Stimulated activated CD4-positive, alpha-beta T cell treated with anti-CD3 and anti-CD28 coated beads, Interleukin-2, amount 100 ng/mL, for 4 hours (primary cell): Measurements from ENCODE around the gene CLIC3.
"Not testable (repeated sequence)": the region's sequence is repeated elsewhere in the genome, so short reads cannot be mapped to it uniquely, and the experiment has no call there.

Source experiments
- DNase-seq: peaks from one replicate; pipeline ENCODE4 v3.0.0-alpha.2; 2020; ENCODE audit warnings: low read depth

CLIC3 gene

DNA sequence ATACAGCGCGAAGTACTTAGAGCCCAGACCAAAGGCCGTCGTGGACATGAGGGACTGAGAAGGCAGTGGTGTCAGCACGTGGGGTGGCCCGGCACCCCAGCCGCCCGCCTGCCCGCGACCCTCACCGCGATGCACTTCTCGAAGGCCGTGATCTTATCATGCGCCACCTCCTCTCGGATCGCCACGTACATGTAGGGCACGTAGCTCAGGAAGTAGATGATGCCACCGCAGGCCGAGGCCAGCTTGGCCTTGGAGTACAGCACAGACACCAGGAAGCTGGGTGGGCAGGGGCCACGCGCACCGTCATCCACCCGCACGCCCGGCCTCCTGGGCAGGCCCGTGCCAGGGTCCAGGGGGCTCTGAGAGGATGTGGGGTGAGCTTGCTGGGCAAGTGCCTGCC lies 20.7 kb upstream of the CLIC3 start:
- DNase-seq, result no peak

DNA sequence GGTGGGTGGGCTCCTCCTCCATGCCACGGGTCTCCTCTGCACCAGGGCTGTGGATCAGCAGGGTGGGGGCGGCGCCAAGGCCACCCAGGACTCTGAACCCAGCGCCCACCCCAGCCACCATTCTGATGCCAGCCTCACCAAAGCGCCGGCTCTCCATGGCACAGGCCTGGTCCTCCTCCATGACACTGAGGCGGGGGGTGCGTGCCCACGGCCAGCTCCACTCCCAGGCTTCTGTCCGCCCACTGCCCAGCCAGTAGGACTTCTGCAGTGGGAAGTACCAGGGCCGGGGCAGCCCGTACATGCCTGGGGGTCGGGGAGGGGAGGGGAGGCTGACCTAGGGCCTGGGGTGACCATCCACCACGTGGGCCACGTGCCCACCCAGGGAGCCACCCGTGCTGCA lies 20.1 kb upstream of the CLIC3 start:
- no peak for DNase-seq

DNA sequence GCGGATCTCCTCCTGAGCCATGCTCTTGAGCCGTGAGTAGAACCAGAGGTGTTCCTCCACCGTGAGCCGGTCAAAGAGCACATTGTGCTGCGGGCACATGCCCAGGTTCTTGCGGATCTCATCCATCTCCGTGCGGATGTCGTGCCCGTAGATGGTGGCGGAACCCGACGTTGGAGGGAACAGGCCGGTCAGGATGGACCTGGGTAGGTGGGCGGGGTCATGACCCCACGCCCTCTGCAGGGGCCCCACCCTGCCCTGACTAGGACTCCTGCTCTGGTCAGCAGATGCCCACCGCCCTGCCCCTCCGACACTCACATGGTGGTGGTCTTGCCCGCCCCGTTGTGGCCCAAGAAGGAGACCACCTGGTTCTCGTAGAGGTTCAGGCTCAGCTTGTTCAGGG lies 19.6 kb upstream of the CLIC3 start:
- no peak for DNase-seq

DNA sequence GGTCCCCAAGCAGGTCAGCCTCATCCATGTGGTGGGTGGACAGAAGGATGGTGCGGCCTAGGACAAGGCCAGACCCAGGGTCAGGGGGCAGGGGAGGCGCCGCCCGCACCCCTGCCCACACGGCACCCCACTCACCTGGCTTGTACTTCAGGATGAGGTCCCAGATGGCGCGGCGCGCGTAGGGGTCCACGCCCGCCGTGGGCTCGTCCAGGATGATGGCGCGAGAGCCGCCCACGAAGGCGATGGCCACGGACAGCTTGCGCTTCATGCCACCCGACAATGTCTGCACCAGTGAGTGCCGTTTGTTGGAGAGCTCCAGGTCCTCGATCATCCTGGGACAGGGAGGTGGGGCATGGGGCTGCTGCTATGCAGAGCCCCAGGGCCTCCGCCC lies 19.2 kb upstream of the CLIC3 start:
- DNase-seq, result no peak

DNA sequence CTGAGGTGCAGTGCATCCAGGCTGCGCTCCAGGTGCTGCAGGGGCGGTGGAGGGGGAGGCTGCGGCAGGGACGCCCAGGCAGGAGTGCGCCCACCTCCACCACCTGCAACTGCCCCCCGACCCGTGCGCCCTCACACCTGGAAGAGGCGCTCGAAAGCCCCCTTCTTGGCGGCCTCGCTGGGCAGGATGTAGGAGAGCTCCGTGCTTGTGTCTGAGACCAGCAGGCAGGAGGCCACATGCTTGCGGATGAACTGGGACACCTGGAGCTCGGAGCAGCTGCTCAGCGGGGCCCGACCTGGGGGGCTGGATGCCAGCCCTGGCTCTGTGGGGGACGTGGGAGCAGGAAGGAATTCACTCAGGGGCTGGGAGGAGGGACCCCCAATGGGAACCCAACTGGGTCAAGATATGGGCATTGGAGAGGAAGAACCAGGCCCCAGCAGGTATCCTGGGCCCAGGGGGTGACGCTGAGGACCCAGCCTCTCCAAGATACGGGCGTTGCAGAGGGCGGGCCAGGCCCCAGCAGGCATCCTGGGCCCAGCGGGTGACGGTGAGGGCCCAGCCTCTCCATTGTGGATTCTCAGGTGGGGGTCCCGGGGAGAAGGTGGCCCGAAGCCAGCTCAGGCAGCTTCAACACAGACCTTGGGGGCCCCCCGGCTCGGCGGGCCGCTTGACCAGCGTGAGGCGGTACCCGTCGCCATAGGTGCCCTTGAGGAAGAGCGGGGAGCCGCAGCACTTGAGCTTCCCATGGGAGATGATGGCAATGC lies 18.6 kb upstream of the CLIC3 start:
- DNase-seq, result no peak

DNA sequence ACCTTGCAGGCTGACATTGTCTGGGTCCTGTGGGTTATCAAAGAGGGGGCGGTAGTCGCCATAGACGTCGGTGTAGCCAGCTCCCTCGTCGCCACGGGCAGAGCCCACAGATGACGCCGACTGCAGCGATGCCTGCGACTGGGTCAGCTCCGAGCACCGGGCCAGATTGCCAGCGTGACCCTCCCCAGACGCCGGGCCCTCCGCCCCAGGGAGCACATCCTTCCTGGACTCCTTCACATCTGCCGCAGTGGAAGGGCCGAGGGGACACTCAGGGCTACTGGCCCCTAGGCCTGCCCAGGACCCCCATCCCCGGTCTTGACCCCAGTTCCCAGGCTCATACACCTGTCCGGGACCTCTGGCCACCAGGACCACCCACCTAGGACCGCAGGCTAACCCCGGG lies 17.8 kb upstream of the CLIC3 start:
- no peak for DNase-seq

DNA sequence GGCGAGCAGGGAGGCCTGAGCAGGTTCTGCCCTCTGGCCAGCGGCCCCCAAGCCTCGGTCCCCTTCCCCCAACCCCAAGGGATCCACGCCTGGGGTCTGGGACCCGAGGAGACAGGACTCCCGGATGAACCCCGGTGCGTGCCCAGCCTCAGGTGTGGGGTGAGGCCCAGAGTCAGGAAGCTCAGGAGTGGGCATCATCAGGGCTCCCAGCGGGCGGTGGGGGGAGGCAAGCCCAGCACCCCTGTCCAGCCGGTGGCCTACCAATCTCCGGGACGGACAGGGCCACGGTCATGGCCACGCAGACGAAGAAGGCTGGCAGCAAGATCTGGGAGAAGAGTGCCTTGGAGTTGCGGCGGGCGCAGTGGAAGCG lies 17.2 kb upstream of the CLIC3 start:
- no peak for DNase-seq

DNA sequence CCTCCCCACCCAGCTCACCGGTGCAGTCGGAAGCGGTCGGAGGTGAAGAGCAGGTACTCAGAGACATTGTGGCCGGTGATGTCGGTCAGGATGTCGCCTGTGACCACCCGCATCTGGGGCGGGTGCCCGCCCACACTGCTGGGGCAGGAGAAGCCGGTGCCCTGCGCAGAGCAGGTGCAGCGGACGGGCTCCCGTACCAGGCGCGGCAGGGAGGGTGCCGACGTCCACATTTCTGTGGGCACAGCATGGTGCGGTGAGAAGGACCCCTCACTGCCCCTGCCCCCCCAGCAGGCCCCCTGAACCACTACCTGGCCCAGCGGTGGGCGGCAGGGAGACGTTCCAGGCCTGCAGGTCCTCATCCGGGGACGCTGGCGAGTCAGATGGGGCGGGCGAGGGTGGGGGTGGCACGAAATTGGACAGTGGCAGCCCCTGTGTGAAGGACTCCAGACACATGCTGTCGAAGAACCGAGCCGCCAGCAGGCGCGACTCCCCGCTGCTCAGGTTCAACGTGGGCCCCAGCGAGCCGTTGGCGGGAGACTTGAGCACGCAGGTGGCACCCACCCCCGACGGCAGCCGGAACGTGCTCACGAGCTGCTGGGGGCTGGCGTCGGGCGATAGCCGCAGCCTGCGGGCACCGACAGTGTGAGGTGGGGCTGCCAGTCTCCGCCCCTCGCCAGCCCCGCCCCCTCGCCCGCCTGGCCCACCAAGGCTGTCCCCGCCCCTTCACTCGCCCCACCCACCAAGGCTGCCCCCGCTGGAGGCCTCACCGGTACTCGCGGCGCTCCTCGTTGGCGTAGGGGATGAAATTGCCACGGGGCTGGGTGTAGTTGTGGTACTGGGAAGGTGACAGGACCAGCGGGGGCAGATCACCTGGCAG lies 16.6 kb upstream of the CLIC3 start:
- no peak for DNase-seq

DNA sequence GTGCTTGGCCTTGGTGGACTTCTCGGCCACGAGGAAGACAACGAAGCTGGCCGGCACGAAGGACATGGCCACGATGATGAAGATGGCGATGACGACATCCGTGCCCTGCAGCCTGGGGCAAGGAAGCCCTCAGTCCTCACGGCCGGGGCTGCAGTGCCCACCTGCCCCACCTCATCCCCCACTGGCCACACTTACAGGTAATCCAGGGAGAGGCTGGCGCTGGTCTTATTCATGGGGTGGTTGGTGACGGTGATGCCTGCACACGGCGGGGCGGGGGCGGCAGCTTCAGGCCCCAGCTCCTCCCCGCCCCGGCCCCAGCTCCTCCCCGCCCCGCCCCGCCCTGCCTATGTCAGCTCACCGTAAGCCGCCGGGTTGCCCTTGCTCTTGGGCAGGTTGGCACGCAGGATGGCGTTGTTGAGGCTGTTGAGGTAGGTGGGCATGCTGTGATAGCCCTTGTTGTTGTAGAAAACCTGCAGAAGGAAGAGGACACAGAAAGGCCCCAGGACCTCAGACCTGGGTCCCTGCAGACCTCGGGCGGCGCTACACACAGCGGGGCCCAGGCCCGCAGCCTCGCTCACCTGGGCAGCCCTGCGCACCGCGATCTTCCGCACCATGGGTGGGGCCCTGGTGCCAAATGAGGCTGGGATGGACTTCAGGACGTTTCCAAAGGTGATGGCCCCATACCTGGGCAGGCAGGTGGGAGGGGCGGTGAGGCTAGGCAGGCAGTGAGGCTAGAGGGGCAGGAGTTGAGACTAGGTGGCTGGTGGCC lies 15.7 kb upstream of the CLIC3 start:
- no peak for DNase-seq

DNA sequence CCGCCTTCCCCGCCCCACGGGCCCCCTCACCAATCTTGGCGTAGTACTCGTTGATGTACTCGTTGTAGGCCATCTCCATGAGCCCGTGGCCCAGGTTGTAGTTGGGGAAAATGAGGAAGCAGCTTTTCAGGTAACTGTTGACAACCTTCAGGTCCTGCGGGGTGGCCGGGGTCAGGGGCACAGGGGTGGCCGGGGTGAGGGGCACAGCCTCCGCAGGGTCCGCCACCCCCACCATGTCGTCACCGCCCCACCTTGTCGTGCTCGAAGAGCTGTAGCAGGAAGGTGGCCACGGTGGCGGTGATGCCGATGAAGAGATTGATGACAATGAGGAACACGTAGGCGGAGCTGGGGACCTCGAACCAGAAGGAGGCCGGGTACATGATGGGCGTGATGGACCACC lies 14.8 kb upstream of the CLIC3 start:
- DNase-seq, result no peak

DNA sequence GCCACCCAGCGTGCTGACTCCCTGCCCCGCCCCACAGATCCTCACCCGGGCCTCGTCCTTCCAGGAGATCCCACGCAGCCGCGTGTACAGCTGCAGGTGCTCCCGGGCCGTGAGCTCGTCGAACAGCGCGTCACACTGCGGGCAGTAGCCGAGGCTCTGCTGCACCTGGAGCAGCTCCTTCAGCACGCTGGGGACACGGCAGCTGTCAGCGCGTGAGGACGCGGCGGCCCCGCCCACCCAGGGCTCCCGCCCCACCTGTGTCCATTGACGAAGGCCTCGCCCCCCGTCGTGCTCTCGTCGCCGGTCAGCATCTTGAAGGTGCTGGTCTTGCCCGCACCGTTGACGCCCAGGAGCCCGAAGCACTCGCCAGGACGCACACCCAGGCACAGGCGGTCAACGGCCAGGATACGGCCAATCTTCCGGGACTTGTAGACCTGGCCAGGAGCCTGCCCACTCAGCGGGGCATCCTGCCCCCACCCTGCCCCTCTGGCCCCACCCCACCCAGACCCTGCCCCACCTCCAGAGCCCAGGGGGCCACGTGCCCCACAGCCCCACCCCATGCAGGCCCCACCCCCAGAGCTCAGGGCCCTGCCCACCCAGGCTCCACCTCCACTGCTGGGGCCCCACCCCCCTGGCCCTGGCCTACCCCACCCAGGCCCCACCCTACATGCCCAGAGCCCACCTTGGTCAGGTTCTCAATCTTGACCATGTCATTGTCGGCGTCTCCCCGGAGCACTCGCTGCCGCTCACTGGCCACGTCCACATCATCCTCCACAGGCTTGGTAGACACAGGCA lies 13.8 kb upstream of the CLIC3 start:
- DNase-seq, result no peak

DNA sequence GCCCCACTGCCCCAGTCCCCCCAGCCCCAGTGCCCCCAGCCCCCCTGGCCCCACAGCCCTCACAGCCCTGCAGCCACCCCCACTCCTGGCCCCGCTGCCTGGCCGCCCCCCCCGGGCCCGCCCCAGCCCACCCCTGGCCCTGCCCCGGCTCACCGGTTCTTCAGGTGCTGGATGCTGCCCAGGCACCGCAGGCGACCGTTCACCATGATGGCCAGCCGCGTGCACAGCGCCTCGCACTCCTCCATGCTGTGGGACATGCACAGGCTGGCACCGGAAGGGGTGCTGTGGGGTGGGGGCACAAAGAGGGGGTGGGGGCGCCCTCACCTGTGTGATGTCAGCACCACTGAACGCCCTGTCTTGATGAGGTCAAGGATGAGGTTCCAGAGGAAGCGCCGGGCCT lies 12.8 kb upstream of the CLIC3 start:
- no peak for DNase-seq

DNA sequence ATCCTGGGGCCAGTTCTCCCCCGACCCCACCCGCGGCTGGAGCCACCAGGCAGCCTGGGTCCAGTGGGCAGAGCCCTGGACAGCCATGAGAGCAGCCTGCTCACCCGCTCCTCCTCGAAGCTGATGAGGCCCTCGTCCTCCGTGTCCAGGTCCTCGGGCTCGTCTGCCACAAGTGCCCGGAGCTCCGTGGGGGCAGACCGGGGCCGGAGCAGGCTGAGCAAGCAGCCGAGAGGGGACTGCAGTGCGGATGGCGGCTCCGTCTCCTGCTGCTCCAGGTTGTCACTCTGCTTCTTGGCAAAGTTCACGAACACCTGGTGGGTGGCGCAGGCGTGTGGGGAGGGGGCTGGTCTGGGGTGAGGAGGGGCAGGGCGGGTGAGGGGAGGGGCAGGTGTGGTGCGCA lies 11.9 kb upstream of the CLIC3 start:
- no peak for DNase-seq

DNA sequence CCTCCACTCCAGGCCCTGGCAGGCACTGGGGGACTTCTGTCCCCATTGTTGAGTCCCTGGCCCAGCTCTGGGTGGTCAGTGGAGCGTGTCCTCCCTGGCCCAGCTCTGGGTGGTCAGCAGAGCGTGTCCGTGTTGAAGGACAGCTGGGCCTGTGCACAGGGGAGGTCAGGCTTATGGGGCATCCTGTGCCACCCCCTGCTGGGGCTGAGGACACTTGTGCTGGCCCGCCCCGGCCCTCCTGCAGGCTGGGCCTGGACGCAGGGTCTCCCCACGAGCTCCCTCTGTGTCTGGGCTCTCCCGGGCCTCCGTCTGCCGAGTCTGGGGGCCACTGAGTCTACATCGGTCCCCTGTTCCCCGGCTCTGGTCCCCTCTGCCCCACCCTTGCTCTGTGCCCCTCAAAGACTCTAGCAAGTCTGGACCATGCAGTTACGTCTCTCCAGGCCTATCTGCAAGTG lies 11.5 kb upstream of the CLIC3 start:
- no peak for DNase-seq

DNA sequence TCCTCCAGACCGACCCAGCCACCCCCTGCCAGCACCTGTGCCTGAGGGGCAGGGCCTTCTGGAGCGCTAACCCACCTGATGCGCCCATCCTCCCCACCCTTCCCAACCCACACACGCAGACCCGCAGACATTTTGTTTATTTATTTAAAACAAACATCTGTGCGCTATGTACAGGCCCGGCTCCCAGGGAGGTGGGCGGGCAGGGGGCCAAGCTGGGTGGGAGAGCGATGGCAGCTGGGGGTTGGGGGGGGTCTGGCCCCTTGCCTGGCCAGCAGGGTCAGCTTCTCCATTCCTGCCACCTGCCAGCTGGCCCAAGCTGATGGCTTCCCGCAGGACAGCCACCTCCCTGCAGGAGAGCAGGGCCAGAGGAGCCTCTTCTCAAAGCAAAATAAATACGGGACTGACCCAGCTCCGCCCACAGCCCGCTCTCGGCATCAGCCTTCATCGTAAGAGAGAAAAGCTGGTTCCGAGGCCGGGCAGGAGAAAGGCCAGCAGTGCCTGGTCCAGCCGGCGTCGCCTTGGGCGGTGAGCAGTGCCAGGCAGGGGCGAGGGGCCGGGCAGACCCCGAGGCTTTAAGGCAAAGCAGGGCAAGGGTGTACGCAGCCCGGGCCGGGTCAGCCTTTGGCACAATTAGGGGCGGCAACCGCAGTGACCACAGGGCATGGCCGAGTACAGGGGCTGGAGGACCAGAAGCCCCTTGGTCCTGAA lies 10.9 kb upstream of the CLIC3 start:
- DNase-seq, result no peak

DNA sequence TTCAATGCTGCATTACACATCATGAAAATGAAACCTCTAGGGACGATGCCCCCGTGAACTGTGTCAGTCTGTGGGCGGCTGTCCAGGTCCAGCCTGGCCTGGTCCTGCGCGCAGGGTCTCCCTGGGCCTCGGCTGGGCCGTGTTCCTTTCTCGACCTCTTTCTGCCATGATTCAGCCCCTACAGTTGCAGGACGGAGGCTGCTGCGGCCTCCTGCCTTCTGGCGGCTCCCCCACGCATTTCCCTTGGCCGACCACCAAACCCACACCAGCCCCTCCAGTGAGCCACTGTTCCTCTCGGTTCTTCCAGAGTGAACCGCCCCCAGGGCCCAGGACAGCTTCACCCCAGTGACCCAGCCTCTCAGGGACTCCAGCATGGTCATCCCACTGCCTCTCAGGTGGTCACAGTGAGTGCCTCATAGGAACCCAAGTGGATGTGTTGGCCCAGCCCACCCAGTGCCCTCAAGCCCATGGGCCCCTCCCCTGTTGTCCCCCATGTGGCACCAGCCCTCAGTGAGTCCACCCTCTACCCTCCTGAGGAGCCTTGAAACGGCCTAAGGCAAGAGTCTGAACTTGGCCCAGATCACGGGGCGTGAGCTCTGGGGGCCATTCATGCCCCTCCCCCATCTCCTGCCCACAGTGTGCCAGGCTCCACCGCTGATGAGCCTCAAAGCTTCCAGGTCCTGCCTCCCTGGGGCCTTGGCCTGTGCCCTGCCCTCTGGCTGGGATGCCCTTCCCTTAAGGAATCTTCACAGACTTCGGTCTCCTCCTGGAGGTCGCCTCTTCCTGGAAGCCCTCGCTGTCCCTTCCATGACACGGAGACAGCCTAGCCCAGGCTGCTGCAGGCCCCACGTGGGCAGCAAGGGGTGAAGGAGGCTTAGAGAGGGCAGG lies 10.0 kb upstream of the CLIC3 start:
- DNase-seq, result no peak

DNA sequence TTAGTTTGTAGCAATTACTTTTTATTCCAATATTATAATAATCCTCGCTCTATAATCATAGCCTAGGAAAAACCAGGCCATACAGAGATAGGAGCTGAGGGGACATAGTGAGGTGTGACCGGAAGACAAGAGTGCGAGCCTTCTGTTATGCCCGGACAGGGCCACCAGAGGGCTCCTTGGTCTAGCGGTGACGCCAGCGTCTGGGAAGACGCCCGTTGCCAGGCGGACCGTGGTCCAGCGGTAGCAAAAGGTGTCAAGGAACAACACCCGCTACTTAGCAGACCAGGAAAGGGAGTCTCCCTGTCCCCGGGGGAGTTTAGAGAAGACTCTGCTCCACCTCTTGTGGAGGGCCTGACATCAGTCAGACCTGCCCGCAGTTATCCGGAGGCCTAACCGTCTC lies 7.9 kb upstream of the CLIC3 start:
- not testable (repeated sequence) for DNase-seq

DNA sequence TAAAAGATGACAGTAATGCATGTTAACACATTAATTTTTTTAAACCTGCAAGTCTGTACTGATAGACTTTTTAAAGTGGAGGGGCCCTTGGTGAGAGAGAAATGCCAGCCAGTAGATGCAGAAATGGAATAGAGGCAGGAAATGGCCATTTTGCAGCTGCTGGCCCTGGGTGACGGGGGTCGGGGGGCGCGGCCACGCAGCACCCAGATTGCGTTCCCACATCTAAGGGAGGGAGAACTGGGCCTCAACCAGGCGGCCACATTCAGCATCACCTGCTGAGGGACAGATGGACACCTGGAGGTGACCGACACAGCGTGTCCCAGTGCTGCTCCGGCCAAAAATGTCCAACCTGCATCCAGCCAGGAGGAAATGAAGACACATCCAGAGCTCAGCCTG lies 6.3 kb upstream of the CLIC3 start:
- DNase-seq, result no peak

DNA sequence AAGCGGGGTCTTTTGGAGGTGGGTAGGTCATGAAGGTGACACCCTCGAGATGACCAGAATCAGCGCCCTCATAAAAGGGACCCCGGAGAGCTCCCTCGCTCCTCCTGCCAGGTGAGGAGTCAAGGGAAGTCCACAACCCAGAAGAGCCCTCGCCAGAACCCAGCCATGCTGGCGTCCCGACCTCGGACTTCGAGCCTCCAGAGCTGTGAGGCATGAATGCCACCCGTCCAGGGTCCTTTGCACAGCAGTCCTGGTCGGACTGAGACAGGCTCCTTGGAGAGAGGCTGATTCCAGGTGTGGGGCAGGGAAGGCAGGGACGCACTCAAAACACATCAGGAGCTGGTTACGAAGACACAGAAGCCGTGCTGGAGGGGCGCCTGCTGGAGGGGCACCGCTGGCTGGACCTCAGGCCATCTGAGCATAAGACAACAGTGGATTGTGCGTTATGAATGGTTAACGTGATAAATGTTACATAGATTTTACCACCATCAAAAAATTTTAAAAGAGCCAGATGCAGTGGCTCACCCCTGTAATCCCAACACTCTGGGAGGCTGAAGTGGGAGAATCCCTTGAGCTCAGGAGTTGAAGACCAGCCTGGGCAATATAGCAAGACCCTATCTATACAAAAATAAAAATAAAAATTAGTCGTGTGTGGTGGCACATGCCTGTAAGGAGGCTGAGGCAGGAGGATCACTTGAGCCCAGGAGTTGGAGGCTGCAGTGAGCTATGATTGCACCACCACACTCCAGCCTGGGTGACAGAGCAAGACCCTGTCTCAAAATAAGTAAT lies 5.7 kb upstream of the CLIC3 start:
- no peak for DNase-seq
